Lower leg skin (tissue), 4 donors: ENCODE data around the gene ANO9. TPM values are rescaled to one million over a fixed set of nuclear protein-coding genes. Genes with fewer than 3 reads are reported as not detected.
"Not testable (repeated sequence)": the region's sequence is repeated elsewhere in the genome, so short reads cannot be mapped to it uniquely, and the experiment has no call there.

Experiments
- DNase-seq, 2 donors: peaks; one replicate each; pipeline ENCODE4 v3.0.0-alpha.2; 2019; ENCODE audit warnings: low spot score in 2 of 2
- H3K4me3 ChIP-seq: fragments of 200-600 bp; sonication (generic); 2 replicates; pipeline ENCODE4 v1.5.1; 2017; ENCODE audit warnings: mild to moderate bottlenecking, low read depth; ENCODE audit not compliant: poor library complexity, severe bottlenecking
- CTCF ChIP-seq, 3 donors: fragments of 450-650 bp; IDR thresholded peaks; one replicate each; pipeline ENCODE4 v1.5.1; 2016; ENCODE audit warnings: antibody characterized with exemption in 3 of 3, mild to moderate bottlenecking in 3 of 3, moderate library complexity in 2 of 3
- POLR2A ChIP-seq, 2 donors: fragments of 450-650 bp; IDR thresholded peaks; one replicate each; pipeline ENCODE4 v1.6.1; 2016 to 2017; ENCODE audit warnings: antibody characterized with exemption in 2 of 2, mild to moderate bottlenecking in 1 of 2, moderate library complexity in 1 of 2
- WGBS, 2 donors: methylation state at CpG; one replicate each; pipeline ENCODE4 v1.1.5; 2018; 5-methylcytosine and 5-hydroxymethylcytosine counted together
- intact Hi-C: fragments of 100-400 bp; cut with DNase I; formaldehyde crosslinking; loops from one replicate; pipeline ENCODE4 v1.15.0; 2023; ENCODE audit warnings: low total_unique reads
- total RNA-seq, 4 donors: library from RNA; depleted of rRNA; stranded (reverse); fragments of >200 nt; gene quantifications; one replicate each; pipeline ENCODE4 v1.1.0, GENCODE V29; 2016

The ANO9 gene
- total RNA-seq, 4 donors from 2014 or later = 55.7 to 116 (median 92.1) TPM

GRCh38 chr11:413120-414081, 28.4 kb downstream of the ANO9 start:
- DNase-seq = no peak
- H3K4me3 ChIP-seq = no peak overlapping the region
- no peak for TF ChIP-seq CTCF (IDR thresholded peaks at IDR 0.05)
- TF ChIP-seq POLR2A (IDR thresholded peaks at IDR 0.05) = no peak
- WGBS, 2 donors = 50 to 53% methylated on average over 13 to 14 of the region's 14 CpGs
- intact Hi-C loops = no loop called here

- TF ChIP-seq POLR2A (IDR thresholded peaks at IDR 0.05) (no peak), CTCF (IDR thresholded peaks at IDR 0.05) (no peak)
- no peak overlapping the region for H3K4me3 ChIP-seq
- WGBS, 2 donors = 79 to 88% methylated on average over 7 to 13 of the region's 15 CpGs
- no peak for DNase-seq
- intact Hi-C loops = no loop called here
Observed at GRCh38 chr11:412641-413119, 29.1 kb downstream of the ANO9 start.

- H3K4me3 ChIP-seq, DNase-seq, intact Hi-C loops: not testable (repeated sequence)
- WGBS, 2 donors = 79 to 96% methylated on average over 3 to 7 of the region's 11 CpGs
Observed at GRCh38 chr11:411520-411919, 30.3 kb downstream of the ANO9 start.

GRCh38 chr11:410711-411110, 31.1 kb downstream of the ANO9 start:
- H3K4me3 ChIP-seq, intact Hi-C loops, DNase-seq: not testable (repeated sequence)
- no CpG with 5 or more reads among the region's 13 CpGs for WGBS, 2 donors

- intact Hi-C loops = loop anchor here (10.0 kb wide), 1 partner anchor 95 kb away; the partner anchor contains the start of gene RNH1
- DNase-seq = no peak
- WGBS, 2 donors = 66 to 74% methylated on average over 13 of the region's 18 CpGs
- H3K4me3 ChIP-seq = no peak overlapping the region
- TF ChIP-seq CTCF (IDR thresholded peaks at IDR 0.05) (no peak), POLR2A (IDR thresholded peaks at IDR 0.05) (no peak)
Observed at GRCh38 chr11:409600-410483, 32.0 kb downstream of the ANO9 start.

GRCh38 chr11:409008-409599, 32.7 kb downstream of the ANO9 start:
- no peak for DNase-seq
- WGBS, 2 donors = 83 to 86% methylated on average over 4 to 7 of the region's 7 CpGs
- H3K4me3 ChIP-seq = no peak overlapping the region
- intact Hi-C loops = loop anchor here (10.0 kb wide), 1 partner anchor 96 kb away; the partner anchor contains the start of gene RNH1
- TF ChIP-seq CTCF (IDR thresholded peaks at IDR 0.05) (no peak), POLR2A (IDR thresholded peaks at IDR 0.05) (no peak)
